WTC11 (cell line): ENCODE results near the gene TEX55.

ENCODE experiments used
- AR ChIP-seq: fragments of 250-450 bp; sonication (Bioruptor Pico); IDR thresholded peaks from 2 replicates; pipeline ENCODE4 v1.9.0; 2021; ENCODE audit warnings: mild to moderate bottlenecking
- CREM ChIP-seq: sonication (generic); formaldehyde crosslinking; IDR thresholded peaks from 2 replicates; pipeline ENCODE4 v1.8.1; 2022; ENCODE audit warnings: mild to moderate bottlenecking, missing genetic modification reagents, moderate library complexity
- CTCF ChIP-seq: fragments of 200-600 bp; IDR thresholded peaks from 2 replicates; pipeline ENCODE4 v1.8.0; 2022; ENCODE audit warnings: antibody characterized with exemption
- E2F5 ChIP-seq: sonication (generic); formaldehyde crosslinking; IDR thresholded peaks from 2 replicates; pipeline ENCODE4 v1.8.1; 2022; ENCODE audit warnings: mild to moderate bottlenecking, moderate library complexity, missing genetic modification reagents
- FOXP4 ChIP-seq: sonication (generic); formaldehyde crosslinking; IDR thresholded peaks from 2 replicates; pipeline ENCODE4 v1.8.0; 2022; ENCODE audit warnings: mild to moderate bottlenecking, missing genetic modification reagents
- IRF2 ChIP-seq: sonication (generic); formaldehyde crosslinking; IDR thresholded peaks from 2 replicates; pipeline ENCODE4 v1.8.0; 2022; ENCODE audit warnings: low read depth, missing genetic modification reagents, borderline replicate concordance
- MAX ChIP-seq: sonication (generic); formaldehyde crosslinking; IDR thresholded peaks from 2 replicates; pipeline ENCODE4 v1.8.0; 2022; ENCODE audit warnings: mild to moderate bottlenecking, missing genetic modification reagents
- SP1 ChIP-seq: sonication (generic); formaldehyde crosslinking; conservative IDR thresholded peaks from 2 replicates; pipeline ENCODE4 v1.8.1; 2022; ENCODE audit warnings: missing genetic modification reagents
- ZNF138 ChIP-seq: sonication (generic); formaldehyde crosslinking; conservative IDR thresholded peaks from 2 replicates; pipeline ENCODE4 v1.8.1; 2022; ENCODE audit warnings: mild to moderate bottlenecking, moderate library complexity, missing genetic modification reagents

- no peak for TF ChIP-seq FOXP4 (CRISPR knock-in tag)
- TF ChIP-seq AR = no peak
- no peak for TF ChIP-seq E2F5
- no peak for TF ChIP-seq CTCF
- TF ChIP-seq IRF2 (CRISPR knock-in tag) = no peak
- no peak for TF ChIP-seq SP1 (CRISPR knock-in tag)
- no peak for TF ChIP-seq ZNF138 (CRISPR knock-in tag)
- TF ChIP-seq MAX (CRISPR knock-in tag) = no peak
- no peak for TF ChIP-seq CREM (CRISPR knock-in tag)
These were observed 38.1 kb downstream of the TEX55 start for GRCh38 chr3:119184111-119184510.
